HepG2 (cell line): ENCODE data around the gene WDR54. TPM values are rescaled to one million over a fixed set of nuclear protein-coding genes. Genes with fewer than 3 reads are reported as not detected.

ENCODE experiments used
- HNF4A ChIP-seq: sonication (generic); formaldehyde crosslinking; IDR thresholded peaks from 2 replicates; pipeline ENCODE4 v1.4.0; 2020; ENCODE audit warnings: missing genetic modification reagents
- NFKB2 ChIP-seq: sonication (generic); formaldehyde crosslinking; IDR thresholded peaks from 2 replicates; pipeline ENCODE4 v1.4.0; 2020; ENCODE audit warnings: missing genetic modification reagents, borderline replicate concordance
- ZNF224 ChIP-seq: sonication (generic); formaldehyde crosslinking; IDR thresholded peaks from 2 replicates; pipeline ENCODE4 v1.5.0; 2020; ENCODE audit warnings: mild to moderate bottlenecking, missing genetic modification reagents
- ZNF337 ChIP-seq: sonication (generic); formaldehyde crosslinking; IDR thresholded peaks from 2 replicates; pipeline ENCODE4 v1.5.1; 2020; ENCODE audit warnings: missing genetic modification reagents, low read depth, mild to moderate bottlenecking, borderline replicate concordance
- polyA plus RNA-seq, 8 experiments: library from polyadenylated mRNA; depleted of rRNA in 3 of 8; stranded (reverse) in 7 of 8; unstranded in 1 of 8; fragments of >200 nt; fragmentation: Illumina TruSeq in 4 of 8; extraction: Trizol in 4 of 8; gene quantifications; 2 replicates each; pipeline versions ENCODE4 v1.2.1 to v1.2.3, GENCODE V29; 2011 to 2016; ENCODE audit warnings: low read depth in 4 of 8, missing spikeins in 1 of 8, mixed read lengths in 1 of 8; ENCODE audit not compliant: insufficient read depth in 1 of 8
- total RNA-seq, 5 experiments: library from RNA; depleted of rRNA; stranded (reverse); fragments of >200 nt; fragmentation: Illumina TruSeq; extraction: Trizol; gene quantifications; 2 replicates each; pipeline ENCODE4 v1.2.3, GENCODE V29; 2016; ENCODE audit warnings: low read depth in 1 of 5
- TF ChIP-seq, protein P1 (sequence below): sonication (generic); formaldehyde crosslinking; IDR thresholded peaks from 2 replicates; pipeline ENCODE4 v1.9.0; 2021; ENCODE audit warnings: mild to moderate bottlenecking, missing genetic modification reagents
- TF ChIP-seq, protein P2 (sequence below): sonication (generic); formaldehyde crosslinking; IDR thresholded peaks from 2 replicates; pipeline ENCODE4 v1.5.0; 2020; ENCODE audit warnings: mild to moderate bottlenecking, low read depth, missing genetic modification reagents, borderline replicate concordance
- TF ChIP-seq, protein P3 (sequence below): sonication (generic); formaldehyde crosslinking; IDR thresholded peaks from 2 replicates; pipeline ENCODE4 v1.5.0; 2020; ENCODE audit warnings: missing genetic modification reagents
- TF ChIP-seq, protein P4 (sequence below): sonication (generic); formaldehyde crosslinking; IDR thresholded peaks from 2 replicates; pipeline ENCODE4 v1.4.0; 2020; ENCODE audit warnings: missing genetic modification reagents
- TF ChIP-seq, protein P5 (sequence below): IDR thresholded peaks from 2 replicates; pipeline ENCODE4 v1.6.1; 2016; ENCODE audit warnings: low read depth, borderline replicate concordance
- TF ChIP-seq, protein P6 (sequence below), 2 experiments: sonication (generic) in 1 of 2; formaldehyde crosslinking in 1 of 2; IDR thresholded peaks; 2 replicates each; pipeline versions ENCODE4 v1.6.1 to v1.9.0; 2014 to 2022; ENCODE audit warnings: antibody characterized with exemption in 1 of 2, borderline replicate concordance in 1 of 2, inconsistent platforms in 1 of 2, low read depth in 1 of 2, missing genetic modification reagents in 1 of 2

Gene WDR54
- total and polyA plus RNA-seq, 2 of the 13 experiments (the other 11 are each of a cell fraction or from before 2014, with no cell fraction given), result 2.0 to 17.3 TPM

DNA sequence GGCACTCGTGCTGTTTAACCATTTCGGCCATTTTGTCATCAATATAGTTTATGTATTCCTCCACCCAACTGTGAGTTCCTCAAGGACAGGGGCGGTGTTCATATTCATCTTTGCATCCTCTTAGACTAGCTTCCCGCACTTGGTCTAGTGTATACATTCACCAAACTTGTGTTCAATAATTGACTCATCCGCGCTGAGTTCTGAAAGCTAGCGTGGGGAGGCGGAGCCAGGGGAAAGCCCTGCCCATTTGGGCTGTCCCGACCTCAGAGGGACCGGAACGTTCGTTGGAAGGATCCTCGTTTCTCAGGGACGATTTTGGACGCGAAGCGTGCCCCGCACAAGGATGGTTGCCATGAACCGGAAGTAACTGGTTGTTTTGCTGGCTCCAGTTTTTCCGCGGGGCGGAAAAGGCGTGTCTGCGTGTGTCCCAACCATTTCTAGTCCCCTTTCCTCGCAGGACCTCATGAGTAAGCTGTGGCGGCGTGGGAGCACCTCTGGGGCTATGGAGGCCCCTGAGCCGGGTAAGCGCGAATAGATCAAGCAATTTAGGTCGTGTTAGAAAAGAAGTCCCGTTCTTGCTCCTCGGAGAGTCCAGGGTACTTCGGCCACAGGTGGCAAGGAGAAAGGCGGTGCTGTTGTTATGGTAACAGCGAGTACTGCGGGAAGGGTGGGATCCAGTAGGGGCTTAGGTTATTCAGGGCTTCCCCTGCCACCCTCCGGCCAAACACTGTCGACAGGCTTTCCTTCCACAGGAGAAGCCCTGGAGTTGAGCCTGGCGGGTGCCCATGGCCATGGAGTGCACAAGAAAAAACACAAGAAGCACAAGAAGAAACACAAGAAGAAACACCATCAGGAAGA lies 33.4 kb downstream of the WDR54 start, which contains the start of gene INO80B (continued):
- TF ChIP-seq, protein P1, sequence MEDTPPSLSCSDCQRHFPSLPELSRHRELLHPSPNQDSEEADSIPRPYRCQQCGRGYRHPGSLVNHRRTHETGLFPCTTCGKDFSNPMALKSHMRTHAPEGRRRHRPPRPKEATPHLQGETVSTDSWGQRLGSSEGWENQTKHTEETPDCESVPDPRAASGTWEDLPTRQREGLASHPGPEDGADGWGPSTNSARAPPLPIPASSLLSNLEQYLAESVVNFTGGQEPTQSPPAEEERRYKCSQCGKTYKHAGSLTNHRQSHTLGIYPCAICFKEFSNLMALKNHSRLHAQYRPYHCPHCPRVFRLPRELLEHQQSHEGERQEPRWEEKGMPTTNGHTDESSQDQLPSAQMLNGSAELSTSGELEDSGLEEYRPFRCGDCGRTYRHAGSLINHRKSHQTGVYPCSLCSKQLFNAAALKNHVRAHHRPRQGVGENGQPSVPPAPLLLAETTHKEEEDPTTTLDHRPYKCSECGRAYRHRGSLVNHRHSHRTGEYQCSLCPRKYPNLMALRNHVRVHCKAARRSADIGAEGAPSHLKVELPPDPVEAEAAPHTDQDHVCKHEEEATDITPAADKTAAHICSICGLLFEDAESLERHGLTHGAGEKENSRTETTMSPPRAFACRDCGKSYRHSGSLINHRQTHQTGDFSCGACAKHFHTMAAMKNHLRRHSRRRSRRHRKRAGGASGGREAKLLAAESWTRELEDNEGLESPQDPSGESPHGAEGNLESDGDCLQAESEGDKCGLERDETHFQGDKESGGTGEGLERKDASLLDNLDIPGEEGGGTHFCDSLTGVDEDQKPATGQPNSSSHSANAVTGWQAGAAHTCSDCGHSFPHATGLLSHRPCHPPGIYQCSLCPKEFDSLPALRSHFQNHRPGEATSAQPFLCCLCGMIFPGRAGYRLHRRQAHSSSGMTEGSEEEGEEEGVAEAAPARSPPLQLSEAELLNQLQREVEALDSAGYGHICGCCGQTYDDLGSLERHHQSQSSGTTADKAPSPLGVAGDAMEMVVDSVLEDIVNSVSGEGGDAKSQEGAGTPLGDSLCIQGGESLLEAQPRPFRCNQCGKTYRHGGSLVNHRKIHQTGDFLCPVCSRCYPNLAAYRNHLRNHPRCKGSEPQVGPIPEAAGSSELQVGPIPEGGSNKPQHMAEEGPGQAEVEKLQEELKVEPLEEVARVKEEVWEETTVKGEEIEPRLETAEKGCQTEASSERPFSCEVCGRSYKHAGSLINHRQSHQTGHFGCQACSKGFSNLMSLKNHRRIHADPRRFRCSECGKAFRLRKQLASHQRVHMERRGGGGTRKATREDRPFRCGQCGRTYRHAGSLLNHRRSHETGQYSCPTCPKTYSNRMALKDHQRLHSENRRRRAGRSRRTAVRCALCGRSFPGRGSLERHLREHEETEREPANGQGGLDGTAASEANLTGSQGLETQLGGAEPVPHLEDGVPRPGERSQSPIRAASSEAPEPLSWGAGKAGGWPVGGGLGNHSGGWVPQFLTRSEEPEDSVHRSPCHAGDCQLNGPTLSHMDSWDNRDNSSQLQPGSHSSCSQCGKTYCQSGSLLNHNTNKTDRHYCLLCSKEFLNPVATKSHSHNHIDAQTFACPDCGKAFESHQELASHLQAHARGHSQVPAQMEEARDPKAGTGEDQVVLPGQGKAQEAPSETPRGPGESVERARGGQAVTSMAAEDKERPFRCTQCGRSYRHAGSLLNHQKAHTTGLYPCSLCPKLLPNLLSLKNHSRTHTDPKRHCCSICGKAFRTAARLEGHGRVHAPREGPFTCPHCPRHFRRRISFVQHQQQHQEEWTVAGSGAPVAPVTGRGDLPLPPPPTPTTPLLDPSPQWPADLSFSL (CRISPR knock-in tag), result no peak
- TF ChIP-seq, protein P2, sequence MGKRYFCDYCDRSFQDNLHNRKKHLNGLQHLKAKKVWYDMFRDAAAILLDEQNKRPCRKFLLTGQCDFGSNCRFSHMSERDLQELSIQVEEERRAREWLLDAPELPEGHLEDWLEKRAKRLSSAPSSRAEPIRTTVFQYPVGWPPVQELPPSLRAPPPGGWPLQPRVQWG, result no peak
- TF ChIP-seq NFKB2 (CRISPR knock-in tag) (peak; percentile 70; the same call in 1 of the 2 replicates), ZNF337 (CRISPR knock-in tag) (peak; percentile 92), HNF4A (peak; percentile 48), ZNF224 (CRISPR knock-in tag) (0 out of 2 replicates have a peak, but pooled peaks have one; percentile 34)
- TF ChIP-seq, protein P3, sequence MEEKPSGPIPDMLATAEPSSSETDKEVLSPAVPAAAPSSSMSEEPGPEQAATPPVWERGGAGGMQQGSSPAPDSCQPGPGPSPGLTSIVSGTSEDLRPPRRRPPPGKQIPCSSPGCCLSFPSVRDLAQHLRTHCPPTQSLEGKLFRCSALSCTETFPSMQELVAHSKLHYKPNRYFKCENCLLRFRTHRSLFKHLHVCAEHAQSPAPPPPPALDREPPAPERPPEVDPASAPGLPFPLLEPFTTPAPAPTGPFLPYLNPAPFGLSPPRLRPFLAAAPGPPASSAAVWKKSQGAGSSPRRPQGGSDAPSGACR (CRISPR knock-in tag), result peak; percentile 50; the same call in 1 of the 2 replicates
- TF ChIP-seq, protein P4, sequence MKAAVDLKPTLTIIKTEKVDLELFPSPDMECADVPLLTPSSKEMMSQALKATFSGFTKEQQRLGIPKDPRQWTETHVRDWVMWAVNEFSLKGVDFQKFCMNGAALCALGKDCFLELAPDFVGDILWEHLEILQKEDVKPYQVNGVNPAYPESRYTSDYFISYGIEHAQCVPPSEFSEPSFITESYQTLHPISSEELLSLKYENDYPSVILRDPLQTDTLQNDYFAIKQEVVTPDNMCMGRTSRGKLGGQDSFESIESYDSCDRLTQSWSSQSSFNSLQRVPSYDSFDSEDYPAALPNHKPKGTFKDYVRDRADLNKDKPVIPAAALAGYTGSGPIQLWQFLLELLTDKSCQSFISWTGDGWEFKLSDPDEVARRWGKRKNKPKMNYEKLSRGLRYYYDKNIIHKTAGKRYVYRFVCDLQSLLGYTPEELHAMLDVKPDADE (CRISPR knock-in tag), result no peak
- TF ChIP-seq, protein P5, sequence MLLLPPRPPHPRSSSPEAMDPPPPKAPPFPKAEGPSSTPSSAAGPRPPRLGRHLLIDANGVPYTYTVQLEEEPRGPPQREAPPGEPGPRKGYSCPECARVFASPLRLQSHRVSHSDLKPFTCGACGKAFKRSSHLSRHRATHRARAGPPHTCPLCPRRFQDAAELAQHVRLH (CRISPR knock-in tag), result peak; percentile 98; the same call in 1 of the 2 replicates
- TF ChIP-seq, protein P6, sequence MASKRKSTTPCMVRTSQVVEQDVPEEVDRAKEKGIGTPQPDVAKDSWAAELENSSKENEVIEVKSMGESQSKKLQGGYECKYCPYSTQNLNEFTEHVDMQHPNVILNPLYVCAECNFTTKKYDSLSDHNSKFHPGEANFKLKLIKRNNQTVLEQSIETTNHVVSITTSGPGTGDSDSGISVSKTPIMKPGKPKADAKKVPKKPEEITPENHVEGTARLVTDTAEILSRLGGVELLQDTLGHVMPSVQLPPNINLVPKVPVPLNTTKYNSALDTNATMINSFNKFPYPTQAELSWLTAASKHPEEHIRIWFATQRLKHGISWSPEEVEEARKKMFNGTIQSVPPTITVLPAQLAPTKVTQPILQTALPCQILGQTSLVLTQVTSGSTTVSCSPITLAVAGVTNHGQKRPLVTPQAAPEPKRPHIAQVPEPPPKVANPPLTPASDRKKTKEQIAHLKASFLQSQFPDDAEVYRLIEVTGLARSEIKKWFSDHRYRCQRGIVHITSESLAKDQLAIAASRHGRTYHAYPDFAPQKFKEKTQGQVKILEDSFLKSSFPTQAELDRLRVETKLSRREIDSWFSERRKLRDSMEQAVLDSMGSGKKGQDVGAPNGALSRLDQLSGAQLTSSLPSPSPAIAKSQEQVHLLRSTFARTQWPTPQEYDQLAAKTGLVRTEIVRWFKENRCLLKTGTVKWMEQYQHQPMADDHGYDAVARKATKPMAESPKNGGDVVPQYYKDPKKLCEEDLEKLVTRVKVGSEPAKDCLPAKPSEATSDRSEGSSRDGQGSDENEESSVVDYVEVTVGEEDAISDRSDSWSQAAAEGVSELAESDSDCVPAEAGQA (IDR thresholded peaks at IDR 0.05; ENCODE audit: low read depth), result peak; percentile 99
- TF ChIP-seq, protein P6 (CRISPR knock-in tag; IDR thresholded peaks at IDR 0.05; ENCODE audit: borderline replicate concordance), result no peak
